Endothelial cell of umbilical vein (primary cell): ENCODE results near the gene SEMA3A.

Experiments used
- EZH2 ChIP-seq: IDR thresholded peaks from 2 replicates; pipeline ENCODE4 v1.6.1; 2012; ENCODE audit warnings: borderline replicate concordance, low read depth, mild to moderate bottlenecking, moderate library complexity, low read length, inconsistent platforms; ENCODE audit not compliant: severe bottlenecking
- FOS ChIP-seq: IDR thresholded peaks from 2 replicates; pipeline ENCODE4 v1.6.1; 2011; ENCODE audit warnings: mild to moderate bottlenecking, low read length, moderate library complexity, borderline replicate concordance; ENCODE audit not compliant: insufficient read depth
- JUN ChIP-seq: IDR thresholded peaks from 2 replicates; pipeline ENCODE4 v1.6.1; 2011; ENCODE audit warnings: borderline replicate concordance, low read depth; ENCODE audit not compliant: insufficient read length, insufficient read depth
- MYC ChIP-seq: IDR thresholded peaks from one replicate; pipeline ENCODE4 v1.6.1; 2011; ENCODE audit warnings: mild to moderate bottlenecking, low read depth, low read length
- POLR2A ChIP-seq: IDR thresholded peaks from 2 replicates; pipeline ENCODE4 v1.6.1; 2012; ENCODE audit warnings: low read depth, mild to moderate bottlenecking, control low read depth, low read length
- POLR2AphosphoS5 ChIP-seq: IDR thresholded peaks from 2 replicates; pipeline ENCODE4 v1.6.1; 2012; ENCODE audit warnings: low read depth, mild to moderate bottlenecking, control low read depth, low read length, moderate library complexity; ENCODE audit not compliant: insufficient read depth
- TF ChIP-seq, protein P1 (sequence below), 2 donors: IDR thresholded peaks; 1 replicate in 1 of 2; 2 replicates in 1 of 2; pipeline ENCODE4 v1.5.1; 2011; ENCODE audit warnings: low read length in 2 of 2, mild to moderate bottlenecking in 2 of 2, moderate library complexity in 2 of 2, control low read depth in 1 of 2, inconsistent platforms in 1 of 2, low read depth in 1 of 2; ENCODE audit not compliant: insufficient read depth in 1 of 2; ENCODE audit errors: extremely low read depth in 1 of 2
- TF ChIP-seq, protein P2 (sequence below): IDR thresholded peaks from 2 replicates; pipeline ENCODE4 v1.6.1; 2011; ENCODE audit not compliant: insufficient read depth, insufficient read length

DNA sequence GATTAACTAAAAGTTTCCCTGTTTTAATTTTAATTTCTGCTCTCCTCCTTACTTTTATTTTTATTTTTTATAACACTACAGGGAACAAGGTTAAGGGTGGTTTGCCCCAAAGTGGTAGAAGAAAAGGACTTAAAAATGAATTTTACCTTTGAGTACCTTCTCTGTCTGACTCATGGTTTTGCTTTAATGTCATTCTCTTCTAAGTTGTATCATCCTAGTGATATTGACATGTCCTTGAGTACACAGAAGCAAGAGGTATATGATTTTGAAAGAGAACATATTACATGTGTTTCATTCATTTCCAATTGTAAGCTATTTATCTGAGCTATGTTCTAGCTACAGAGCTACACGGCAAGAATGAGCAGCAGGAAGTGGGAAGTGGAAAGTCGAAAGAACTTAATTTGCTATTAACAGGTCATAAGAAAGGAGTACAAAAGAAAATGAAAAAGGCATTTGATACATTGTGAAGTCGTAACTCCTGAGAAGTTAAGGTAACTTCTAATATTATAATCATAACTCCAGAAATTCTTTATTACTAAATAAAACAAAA is 112.5 kb downstream of the SEMA3A start:
- TF ChIP-seq, protein P1, sequence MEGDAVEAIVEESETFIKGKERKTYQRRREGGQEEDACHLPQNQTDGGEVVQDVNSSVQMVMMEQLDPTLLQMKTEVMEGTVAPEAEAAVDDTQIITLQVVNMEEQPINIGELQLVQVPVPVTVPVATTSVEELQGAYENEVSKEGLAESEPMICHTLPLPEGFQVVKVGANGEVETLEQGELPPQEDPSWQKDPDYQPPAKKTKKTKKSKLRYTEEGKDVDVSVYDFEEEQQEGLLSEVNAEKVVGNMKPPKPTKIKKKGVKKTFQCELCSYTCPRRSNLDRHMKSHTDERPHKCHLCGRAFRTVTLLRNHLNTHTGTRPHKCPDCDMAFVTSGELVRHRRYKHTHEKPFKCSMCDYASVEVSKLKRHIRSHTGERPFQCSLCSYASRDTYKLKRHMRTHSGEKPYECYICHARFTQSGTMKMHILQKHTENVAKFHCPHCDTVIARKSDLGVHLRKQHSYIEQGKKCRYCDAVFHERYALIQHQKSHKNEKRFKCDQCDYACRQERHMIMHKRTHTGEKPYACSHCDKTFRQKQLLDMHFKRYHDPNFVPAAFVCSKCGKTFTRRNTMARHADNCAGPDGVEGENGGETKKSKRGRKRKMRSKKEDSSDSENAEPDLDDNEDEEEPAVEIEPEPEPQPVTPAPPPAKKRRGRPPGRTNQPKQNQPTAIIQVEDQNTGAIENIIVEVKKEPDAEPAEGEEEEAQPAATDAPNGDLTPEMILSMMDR (IDR thresholded peaks at IDR 0.05; ENCODE audit: extremely low read depth in 1 of 2, insufficient read depth in 1 of 2, low read depth in 1 of 2, low read length in 2 of 2) = no peak
- TF ChIP-seq EZH2 = no peak
- no peak for TF ChIP-seq FOS
- no peak for TF ChIP-seq JUN
- TF ChIP-seq POLR2AphosphoS5 = no peak
- no peak for TF ChIP-seq POLR2A
- TF ChIP-seq MYC = no peak
- TF ChIP-seq, protein P2, sequence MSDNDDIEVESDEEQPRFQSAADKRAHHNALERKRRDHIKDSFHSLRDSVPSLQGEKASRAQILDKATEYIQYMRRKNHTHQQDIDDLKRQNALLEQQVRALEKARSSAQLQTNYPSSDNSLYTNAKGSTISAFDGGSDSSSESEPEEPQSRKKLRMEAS = no peak
